Right atrium auricular region (tissue), 2 donors: ENCODE measurements around the gene ISL2. TPM values are rescaled to one million over a fixed set of nuclear protein-coding genes. Genes with fewer than 3 reads are reported as not detected.
"Not testable (repeated sequence)": the region's sequence is repeated elsewhere in the genome, so short reads cannot be mapped to it uniquely, and the experiment has no call there.

Experiments used
- DNase-seq: peaks from one replicate; pipeline ENCODE4 v3.0.0-alpha.2; 2019; ENCODE audit warnings: low spot score
- H3K27ac ChIP-seq, 2 donors: fragments of 200-600 bp; sonication (generic); 1 replicate in 1 of 2; 2 replicates in 1 of 2; pipeline ENCODE4 v1.5.1; 2016 to 2019
- H3K27me3 ChIP-seq, 2 donors: fragments of 200-600 bp; sonication (generic); one replicate each; pipeline versions ENCODE4 v1.5.1 to v1.6.0; 2017 to 2019
- H3K36me3 ChIP-seq: fragments of 200-600 bp; sonication (generic); one replicate; pipeline ENCODE4 v1.5.1; 2016
- H3K4me1 ChIP-seq, 2 donors: fragments of 200-600 bp; sonication (generic); one replicate each; pipeline versions ENCODE4 v1.5.1 to v1.6.0; 2017 to 2019
- H3K4me3 ChIP-seq, 2 donors: fragments of 200-600 bp; sonication (generic); 1 replicate in 1 of 2; 2 replicates in 1 of 2; pipeline ENCODE4 v1.5.1; 2017 to 2019; ENCODE audit warnings: mild to moderate bottlenecking in 1 of 2, moderate library complexity in 1 of 2
- H3K9me3 ChIP-seq, 2 donors: fragments of 200-600 bp; sonication (generic); one replicate each; pipeline ENCODE4 v1.5.1; 2019
- total RNA-seq, 2 donors: library from RNA; depleted of rRNA; stranded (reverse); fragments of >200 nt; gene quantifications; one replicate each; pipeline ENCODE4 v1.1.0, GENCODE V29; 2016
- TF ChIP-seq, protein P1 (sequence below), 2 donors: fragments of 200-600 bp; sonication (generic); IDR thresholded peaks; one replicate each; pipeline ENCODE4 v1.5.1; 2019; ENCODE audit warnings: antibody characterized with exemption in 2 of 2

ISL2 gene
- total RNA-seq, 2 donors from 2014 or later, result not detected

DNA sequence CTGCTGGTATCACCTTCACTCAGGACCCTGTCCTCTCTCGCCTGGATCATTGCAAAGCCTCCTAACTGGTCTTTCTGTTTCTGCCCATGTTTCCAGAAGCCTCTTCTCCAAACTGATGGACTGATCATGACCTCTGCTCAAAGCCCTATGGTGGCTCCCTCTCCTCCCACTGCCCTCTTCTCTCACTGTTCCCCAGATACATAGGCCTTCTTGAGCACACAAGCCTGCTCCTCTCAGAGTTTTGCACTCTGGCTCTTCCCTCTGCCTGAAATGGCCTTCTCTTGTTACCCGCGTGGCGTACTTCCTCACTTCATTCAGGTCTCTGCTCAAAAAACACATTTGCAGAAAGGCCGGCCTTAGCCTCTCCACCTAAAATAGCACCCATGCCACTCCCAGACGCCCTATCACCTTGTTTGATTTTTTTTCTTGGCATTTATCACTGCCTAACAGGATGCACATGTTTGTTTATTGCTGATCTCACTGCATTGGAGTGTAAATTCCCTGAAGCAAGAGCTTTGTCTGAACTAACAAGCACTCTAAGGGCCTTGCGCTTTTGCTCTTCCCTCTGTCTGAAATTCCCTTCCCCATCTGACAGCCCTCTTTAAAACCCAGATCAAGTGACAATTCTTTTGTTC, 23.9 kb upstream of the ISL2 start:
- H3K27ac ChIP-seq, result peak overlapping the region in 1 of 2 donors; percentile 92
- no peaks in the 10 kb centered on the region for H3K36me3 ChIP-seq
- H3K4me3 ChIP-seq, result no peak overlapping the region
- TF ChIP-seq, protein P1, sequence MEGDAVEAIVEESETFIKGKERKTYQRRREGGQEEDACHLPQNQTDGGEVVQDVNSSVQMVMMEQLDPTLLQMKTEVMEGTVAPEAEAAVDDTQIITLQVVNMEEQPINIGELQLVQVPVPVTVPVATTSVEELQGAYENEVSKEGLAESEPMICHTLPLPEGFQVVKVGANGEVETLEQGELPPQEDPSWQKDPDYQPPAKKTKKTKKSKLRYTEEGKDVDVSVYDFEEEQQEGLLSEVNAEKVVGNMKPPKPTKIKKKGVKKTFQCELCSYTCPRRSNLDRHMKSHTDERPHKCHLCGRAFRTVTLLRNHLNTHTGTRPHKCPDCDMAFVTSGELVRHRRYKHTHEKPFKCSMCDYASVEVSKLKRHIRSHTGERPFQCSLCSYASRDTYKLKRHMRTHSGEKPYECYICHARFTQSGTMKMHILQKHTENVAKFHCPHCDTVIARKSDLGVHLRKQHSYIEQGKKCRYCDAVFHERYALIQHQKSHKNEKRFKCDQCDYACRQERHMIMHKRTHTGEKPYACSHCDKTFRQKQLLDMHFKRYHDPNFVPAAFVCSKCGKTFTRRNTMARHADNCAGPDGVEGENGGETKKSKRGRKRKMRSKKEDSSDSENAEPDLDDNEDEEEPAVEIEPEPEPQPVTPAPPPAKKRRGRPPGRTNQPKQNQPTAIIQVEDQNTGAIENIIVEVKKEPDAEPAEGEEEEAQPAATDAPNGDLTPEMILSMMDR (IDR thresholded peaks at IDR 0.05), result no peak
- no peak for DNase-seq
- H3K27me3 ChIP-seq, result no peaks in the 10 kb centered on the region
- H3K4me1 ChIP-seq, result peaks cover 0 to 21% of the 10 kb centered on the region in 2 donors
- H3K9me3 ChIP-seq, result no peaks in the 10 kb centered on the region

DNA sequence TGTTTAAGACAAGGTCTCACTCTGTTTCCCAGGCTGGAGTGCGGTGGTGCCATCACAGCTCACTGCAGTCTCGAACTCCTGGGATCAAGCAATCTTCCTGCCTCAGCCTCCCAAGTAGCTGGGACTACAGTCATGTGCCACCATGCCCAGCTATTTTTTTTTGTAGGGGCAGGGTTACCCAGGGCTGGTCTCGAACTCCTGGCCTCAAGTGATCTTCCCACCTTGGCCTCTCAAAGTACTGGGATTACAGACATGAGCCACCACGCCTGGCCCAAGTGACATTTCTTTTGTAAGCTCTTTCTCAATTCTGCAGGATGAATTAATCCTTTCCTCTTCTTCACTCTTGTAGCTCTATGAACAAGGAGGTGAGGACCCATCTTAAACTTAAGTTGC, 23.4 kb upstream of the ISL2 start:
- H3K27me3 ChIP-seq, H3K36me3 ChIP-seq, H3K27ac ChIP-seq, DNase-seq, H3K4me3 ChIP-seq, H3K9me3 ChIP-seq: not testable (repeated sequence)
- H3K4me1 ChIP-seq, result peaks cover 0 to 21% of the 10 kb centered on the region in 2 donors

DNA sequence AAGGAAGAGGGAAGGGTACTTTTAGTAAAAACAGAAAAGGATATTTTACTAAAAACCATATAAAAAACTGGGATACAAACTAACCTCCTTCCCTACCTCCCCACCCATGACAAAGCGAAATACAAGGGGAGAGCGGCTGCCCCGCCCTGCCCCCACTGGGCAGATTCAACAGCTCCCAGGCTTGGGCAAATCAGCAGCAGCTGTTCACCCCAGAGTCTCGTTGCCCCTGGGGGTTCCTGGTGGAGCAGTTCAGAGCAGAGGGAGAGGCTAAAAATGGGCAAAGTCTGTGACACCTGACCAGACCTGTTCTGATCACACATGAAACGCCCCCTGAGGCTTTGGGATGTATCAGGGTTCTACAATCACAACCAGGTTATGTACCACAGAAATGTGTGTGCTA, 22.8 kb upstream of the ISL2 start:
- peaks cover 0 to 20% of the 10 kb centered on the region in 2 donors for H3K4me1 ChIP-seq
- no peak overlapping the region for H3K4me3 ChIP-seq
- H3K27ac ChIP-seq, result no peak overlapping the region
- TF ChIP-seq, protein P1 (IDR thresholded peaks at IDR 0.05), result no peak
- no peak for DNase-seq
- H3K36me3 ChIP-seq, result no peaks in the 10 kb centered on the region
- no peaks in the 10 kb centered on the region for H3K27me3 ChIP-seq
- H3K9me3 ChIP-seq, result no peaks in the 10 kb centered on the region

DNA sequence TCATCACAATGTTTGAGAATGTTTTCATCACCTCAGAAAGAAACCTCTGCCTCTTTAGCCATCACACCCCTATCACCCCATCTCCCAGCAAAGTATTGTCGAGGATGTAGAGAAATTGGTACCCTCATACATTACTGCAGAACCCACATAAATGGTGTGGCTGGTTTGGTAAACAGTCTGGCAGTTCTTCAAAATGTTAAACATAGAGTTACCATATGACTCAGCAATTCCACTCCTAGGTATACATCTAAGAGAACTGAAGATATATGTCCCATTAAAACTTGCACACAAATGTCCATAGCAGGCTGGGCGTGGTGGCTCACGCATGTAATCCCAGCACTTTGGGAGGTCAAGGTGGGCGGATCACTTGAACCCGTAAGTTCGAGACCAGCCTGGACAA, 16.6 kb upstream of the ISL2 start:
- Histone ChIP-seq H3K27me3 (peaks cover 0 to 3% of the 10 kb centered on the region in 2 donors), H3K4me3 (no peak overlapping the region), H3K4me1 (no peaks in the 10 kb centered on the region), H3K9me3 (no peaks in the 10 kb centered on the region), H3K27ac (no peak overlapping the region), H3K36me3 (no peaks in the 10 kb centered on the region)
- TF ChIP-seq, protein P1 (IDR thresholded peaks at IDR 0.05), result no peak
- no peak for DNase-seq

DNA sequence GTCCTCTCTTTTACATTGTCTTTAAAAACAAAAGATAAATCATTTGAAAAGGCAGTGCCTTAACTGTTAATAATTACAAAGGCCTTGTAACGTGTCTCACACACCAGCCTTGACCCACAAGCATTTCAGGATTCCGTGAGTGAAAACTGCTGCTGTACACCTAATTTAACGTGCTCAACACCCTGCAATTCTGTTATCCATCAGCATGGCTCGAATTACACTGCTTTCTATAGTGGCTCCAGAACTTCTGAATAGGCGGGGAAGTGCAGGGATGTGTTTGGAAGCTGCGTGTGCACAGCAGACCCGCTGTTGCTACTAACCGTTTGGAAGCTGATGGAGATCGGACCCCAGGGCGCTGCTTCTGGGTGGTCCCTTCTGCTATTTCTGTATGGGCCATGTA, 15.4 kb upstream of the ISL2 start:
- no peak for DNase-seq
- TF ChIP-seq, protein P1 (IDR thresholded peaks at IDR 0.05), result no peak
- Histone ChIP-seq H3K36me3 (no peaks in the 10 kb centered on the region), H3K27ac (no peak overlapping the region), H3K4me3 (no peak overlapping the region), H3K4me1 (no peaks in the 10 kb centered on the region), H3K9me3 (no peaks in the 10 kb centered on the region), H3K27me3 (peaks cover 0 to 3% of the 10 kb centered on the region in 2 donors)

DNA sequence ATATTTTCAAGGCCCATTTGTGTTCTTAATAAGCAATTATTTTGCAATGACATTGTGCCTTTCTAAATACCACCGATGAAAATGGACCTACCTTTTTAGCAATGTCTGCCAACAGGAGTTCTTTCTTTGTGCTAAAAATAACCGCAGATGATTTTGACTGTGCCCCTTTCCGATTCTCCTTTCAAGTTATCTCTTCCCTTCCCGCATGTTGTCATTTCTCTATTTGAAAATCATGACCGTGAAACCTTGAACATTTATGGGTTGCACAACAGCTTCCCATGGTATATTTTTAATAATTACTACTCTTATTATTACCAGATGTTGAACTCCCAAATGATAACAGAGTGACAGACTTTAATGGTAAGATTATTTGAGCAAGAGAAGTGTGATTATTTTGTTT, 15.0 kb upstream of the ISL2 start:
- Histone ChIP-seq H3K9me3 (no peaks in the 10 kb centered on the region), H3K4me1 (no peaks in the 10 kb centered on the region), H3K36me3 (no peaks in the 10 kb centered on the region), H3K4me3 (no peak overlapping the region), H3K27me3 (peaks cover 0 to 3% of the 10 kb centered on the region in 2 donors), H3K27ac (no peak overlapping the region)
- TF ChIP-seq, protein P1 (IDR thresholded peaks at IDR 0.05), result no peak
- DNase-seq, result no peak
